ENCODE results near the gene FGD1.

DNA sequence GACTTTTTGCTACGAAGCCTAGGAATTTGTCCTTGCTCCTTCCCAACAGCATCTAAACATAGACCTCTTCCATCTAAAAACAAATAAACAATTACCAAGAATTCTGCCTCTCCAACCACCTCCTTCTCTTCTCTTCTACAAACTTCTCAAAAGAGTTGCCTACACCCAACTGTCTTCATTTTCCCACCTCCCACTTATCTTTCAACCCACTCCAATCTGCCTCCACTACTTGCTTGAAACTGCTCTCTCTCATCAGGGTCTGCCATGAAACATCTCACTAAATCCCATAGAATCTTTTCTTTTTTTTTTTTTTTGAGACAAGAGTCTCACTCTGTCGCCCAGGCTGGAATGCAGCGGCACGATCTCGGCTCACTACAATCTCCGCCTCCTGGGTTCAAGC, 902 bp upstream of the FGD1 start:
- TF ChIP-seq EZH2phosphoT487 (IDR thresholded peaks at IDR 0.05; ENCODE audit: unreplicated experiment) = no peak
- TF ChIP-seq NANOG (IDR thresholded peaks at IDR 0.05; ENCODE audit: borderline replicate concordance) = no peak
- no peak for TF ChIP-seq POLR2AphosphoS5 (IDR thresholded peaks at IDR 0.05; ENCODE audit: low read depth)
- TF ChIP-seq, protein P1, sequence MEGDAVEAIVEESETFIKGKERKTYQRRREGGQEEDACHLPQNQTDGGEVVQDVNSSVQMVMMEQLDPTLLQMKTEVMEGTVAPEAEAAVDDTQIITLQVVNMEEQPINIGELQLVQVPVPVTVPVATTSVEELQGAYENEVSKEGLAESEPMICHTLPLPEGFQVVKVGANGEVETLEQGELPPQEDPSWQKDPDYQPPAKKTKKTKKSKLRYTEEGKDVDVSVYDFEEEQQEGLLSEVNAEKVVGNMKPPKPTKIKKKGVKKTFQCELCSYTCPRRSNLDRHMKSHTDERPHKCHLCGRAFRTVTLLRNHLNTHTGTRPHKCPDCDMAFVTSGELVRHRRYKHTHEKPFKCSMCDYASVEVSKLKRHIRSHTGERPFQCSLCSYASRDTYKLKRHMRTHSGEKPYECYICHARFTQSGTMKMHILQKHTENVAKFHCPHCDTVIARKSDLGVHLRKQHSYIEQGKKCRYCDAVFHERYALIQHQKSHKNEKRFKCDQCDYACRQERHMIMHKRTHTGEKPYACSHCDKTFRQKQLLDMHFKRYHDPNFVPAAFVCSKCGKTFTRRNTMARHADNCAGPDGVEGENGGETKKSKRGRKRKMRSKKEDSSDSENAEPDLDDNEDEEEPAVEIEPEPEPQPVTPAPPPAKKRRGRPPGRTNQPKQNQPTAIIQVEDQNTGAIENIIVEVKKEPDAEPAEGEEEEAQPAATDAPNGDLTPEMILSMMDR (conservative IDR thresholded peaks at IDR 0.05; ENCODE audit: low read depth in 2 of 2) = no peak
- TF ChIP-seq, protein P2, sequence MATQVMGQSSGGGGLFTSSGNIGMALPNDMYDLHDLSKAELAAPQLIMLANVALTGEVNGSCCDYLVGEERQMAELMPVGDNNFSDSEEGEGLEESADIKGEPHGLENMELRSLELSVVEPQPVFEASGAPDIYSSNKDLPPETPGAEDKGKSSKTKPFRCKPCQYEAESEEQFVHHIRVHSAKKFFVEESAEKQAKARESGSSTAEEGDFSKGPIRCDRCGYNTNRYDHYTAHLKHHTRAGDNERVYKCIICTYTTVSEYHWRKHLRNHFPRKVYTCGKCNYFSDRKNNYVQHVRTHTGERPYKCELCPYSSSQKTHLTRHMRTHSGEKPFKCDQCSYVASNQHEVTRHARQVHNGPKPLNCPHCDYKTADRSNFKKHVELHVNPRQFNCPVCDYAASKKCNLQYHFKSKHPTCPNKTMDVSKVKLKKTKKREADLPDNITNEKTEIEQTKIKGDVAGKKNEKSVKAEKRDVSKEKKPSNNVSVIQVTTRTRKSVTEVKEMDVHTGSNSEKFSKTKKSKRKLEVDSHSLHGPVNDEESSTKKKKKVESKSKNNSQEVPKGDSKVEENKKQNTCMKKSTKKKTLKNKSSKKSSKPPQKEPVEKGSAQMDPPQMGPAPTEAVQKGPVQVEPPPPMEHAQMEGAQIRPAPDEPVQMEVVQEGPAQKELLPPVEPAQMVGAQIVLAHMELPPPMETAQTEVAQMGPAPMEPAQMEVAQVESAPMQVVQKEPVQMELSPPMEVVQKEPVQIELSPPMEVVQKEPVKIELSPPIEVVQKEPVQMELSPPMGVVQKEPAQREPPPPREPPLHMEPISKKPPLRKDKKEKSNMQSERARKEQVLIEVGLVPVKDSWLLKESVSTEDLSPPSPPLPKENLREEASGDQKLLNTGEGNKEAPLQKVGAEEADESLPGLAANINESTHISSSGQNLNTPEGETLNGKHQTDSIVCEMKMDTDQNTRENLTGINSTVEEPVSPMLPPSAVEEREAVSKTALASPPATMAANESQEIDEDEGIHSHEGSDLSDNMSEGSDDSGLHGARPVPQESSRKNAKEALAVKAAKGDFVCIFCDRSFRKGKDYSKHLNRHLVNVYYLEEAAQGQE (IDR thresholded peaks at IDR 0.05; ENCODE audit: unreplicated experiment) = no peak
- TF ChIP-seq, protein P3, sequence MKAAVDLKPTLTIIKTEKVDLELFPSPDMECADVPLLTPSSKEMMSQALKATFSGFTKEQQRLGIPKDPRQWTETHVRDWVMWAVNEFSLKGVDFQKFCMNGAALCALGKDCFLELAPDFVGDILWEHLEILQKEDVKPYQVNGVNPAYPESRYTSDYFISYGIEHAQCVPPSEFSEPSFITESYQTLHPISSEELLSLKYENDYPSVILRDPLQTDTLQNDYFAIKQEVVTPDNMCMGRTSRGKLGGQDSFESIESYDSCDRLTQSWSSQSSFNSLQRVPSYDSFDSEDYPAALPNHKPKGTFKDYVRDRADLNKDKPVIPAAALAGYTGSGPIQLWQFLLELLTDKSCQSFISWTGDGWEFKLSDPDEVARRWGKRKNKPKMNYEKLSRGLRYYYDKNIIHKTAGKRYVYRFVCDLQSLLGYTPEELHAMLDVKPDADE (IDR thresholded peaks at IDR 0.05) = no peak
- no peak for TF ChIP-seq EZH2 (IDR thresholded peaks at IDR 0.05; ENCODE audit: low read depth, unreplicated experiment)

Measured in GM23338 (cell line).